Measurements from ENCODE around the gene ATP1A4. TPM values are rescaled to one million over a fixed set of nuclear protein-coding genes. Genes with fewer than 3 reads are reported as not detected.
A peak's percentile ranks its signal among the peaks of the same experiment; 100 is the strongest.
"Not testable (repeated sequence)": the region's sequence is repeated elsewhere in the genome, so short reads cannot be mapped to it uniquely, and the experiment has no call there.

Gene ATP1A4
- total and polyA plus RNA-seq, 7 donors, result 0.03 to 2.0 (median 0.26) TPM

GRCh38 chr1:160124705-160125478 lies 26.5 kb upstream of the ATP1A4 start:
- 29 to 42% (median 29%) methylated on average over 8 of the region's 8 CpGs for WGBS, 3 donors
- H3K4me3 ChIP-seq, result peak overlapping the region; percentile 37
- H3K27ac ChIP-seq, result peak overlapping the region; percentile 98
- ATAC-seq (peak; percentile 67 to 74 (median 73)), DNase-seq (peak in 1 of 2 donors; percentile 72)
- TF ChIP-seq, protein P1, sequence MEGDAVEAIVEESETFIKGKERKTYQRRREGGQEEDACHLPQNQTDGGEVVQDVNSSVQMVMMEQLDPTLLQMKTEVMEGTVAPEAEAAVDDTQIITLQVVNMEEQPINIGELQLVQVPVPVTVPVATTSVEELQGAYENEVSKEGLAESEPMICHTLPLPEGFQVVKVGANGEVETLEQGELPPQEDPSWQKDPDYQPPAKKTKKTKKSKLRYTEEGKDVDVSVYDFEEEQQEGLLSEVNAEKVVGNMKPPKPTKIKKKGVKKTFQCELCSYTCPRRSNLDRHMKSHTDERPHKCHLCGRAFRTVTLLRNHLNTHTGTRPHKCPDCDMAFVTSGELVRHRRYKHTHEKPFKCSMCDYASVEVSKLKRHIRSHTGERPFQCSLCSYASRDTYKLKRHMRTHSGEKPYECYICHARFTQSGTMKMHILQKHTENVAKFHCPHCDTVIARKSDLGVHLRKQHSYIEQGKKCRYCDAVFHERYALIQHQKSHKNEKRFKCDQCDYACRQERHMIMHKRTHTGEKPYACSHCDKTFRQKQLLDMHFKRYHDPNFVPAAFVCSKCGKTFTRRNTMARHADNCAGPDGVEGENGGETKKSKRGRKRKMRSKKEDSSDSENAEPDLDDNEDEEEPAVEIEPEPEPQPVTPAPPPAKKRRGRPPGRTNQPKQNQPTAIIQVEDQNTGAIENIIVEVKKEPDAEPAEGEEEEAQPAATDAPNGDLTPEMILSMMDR (IDR thresholded peaks at IDR 0.05), result no peak
- no peaks in the 10 kb centered on the region for H3K27me3 ChIP-seq (ENCODE audit: insufficient read depth in 3 of 3, low read length in 2 of 3)
- H3K36me3 ChIP-seq (ENCODE audit: insufficient read depth in 1 of 2, low read depth in 1 of 2), result peaks cover 0 to 87% of the 10 kb centered on the region in 2 donors
- intact Hi-C loops (cut with DNase I), result no loop called here
- peaks cover 88% of the 10 kb centered on the region for H3K4me1 ChIP-seq
- H3K9me3 ChIP-seq, result no peaks in the 10 kb centered on the region

GRCh38 chr1:160125746-160126145 lies 25.7 kb upstream of the ATP1A4 start:
- H3K4me1 ChIP-seq, result peaks cover 88% of the 10 kb centered on the region
- TF ChIP-seq, protein P1 (IDR thresholded peaks at IDR 0.05), result no peak
- no peaks in the 10 kb centered on the region for H3K27me3 ChIP-seq (ENCODE audit: insufficient read depth in 3 of 3, low read length in 2 of 3)
- peak overlapping the region; percentile 98 for H3K27ac ChIP-seq
- ATAC-seq (no peak), DNase-seq (no peak)
- no peaks in the 10 kb centered on the region for H3K9me3 ChIP-seq
- intact Hi-C loops (cut with DNase I), result no loop called here
- 25 to 43% (median 31%) methylated on average over 1 of the region's 1 CpG for WGBS, 3 donors
- H3K4me3 ChIP-seq, result peak overlapping the region; percentile 33
- peaks cover 0 to 89% of the 10 kb centered on the region in 2 donors for H3K36me3 ChIP-seq (ENCODE audit: insufficient read depth in 1 of 2, low read depth in 1 of 2)

DNA sequence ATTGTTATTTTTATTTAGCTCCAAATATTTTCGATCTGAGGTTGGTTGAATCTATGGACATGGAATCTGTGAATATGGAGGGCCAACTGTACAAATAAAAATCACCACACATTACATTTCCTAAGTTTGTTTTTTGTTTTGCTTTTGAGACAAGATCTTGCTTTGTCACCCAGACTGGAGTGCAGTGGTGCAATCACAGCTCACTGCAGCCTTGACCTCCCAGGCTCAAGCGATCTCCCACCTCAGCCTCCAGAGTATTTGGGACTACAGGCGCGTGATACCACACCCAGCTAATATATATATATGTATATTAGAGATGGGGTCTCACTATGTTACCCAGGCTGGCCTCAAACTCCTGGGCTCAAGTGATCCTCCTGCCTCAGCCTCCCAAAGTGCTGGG lies 25.1 kb upstream of the ATP1A4 start:
- ATAC-seq; H3K4me3 ChIP-seq; H3K9me3 ChIP-seq; DNase-seq; H3K27me3 ChIP-seq (ENCODE audit: insufficient read depth in 3 of 3, low read length in 2 of 3); intact Hi-C loops (cut with DNase I): not testable (repeated sequence)
- H3K27ac ChIP-seq, result peak overlapping the region; percentile 98
- H3K36me3 ChIP-seq (ENCODE audit: insufficient read depth in 1 of 2, low read depth in 1 of 2), result peaks cover 0 to 89% of the 10 kb centered on the region in 2 donors
- WGBS, 3 donors, result 66 to 84% (median 72%) methylated on average over 4 of the region's 4 CpGs
- H3K4me1 ChIP-seq, result peaks cover 88% of the 10 kb centered on the region

GRCh38 chr1:160127381-160127780 lies 24.0 kb upstream of the ATP1A4 start:
- peaks cover 0 to 88% of the 10 kb centered on the region in 2 donors for H3K36me3 ChIP-seq (ENCODE audit: insufficient read depth in 1 of 2, low read depth in 1 of 2)
- peak overlapping the region; percentile 11 for H3K4me3 ChIP-seq
- 54 to 81% (median 61%) methylated on average over 9 of the region's 9 CpGs for WGBS, 3 donors
- H3K27ac ChIP-seq, result peak overlapping the region; percentile 98
- H3K27me3 ChIP-seq (ENCODE audit: insufficient read depth in 3 of 3, low read length in 2 of 3), result no peaks in the 10 kb centered on the region
- H3K4me1 ChIP-seq, result peaks cover 91% of the 10 kb centered on the region
- no peaks in the 10 kb centered on the region for H3K9me3 ChIP-seq
- ATAC-seq (no peak), DNase-seq (no peak)
- intact Hi-C loops (cut with DNase I), result no loop called here
- TF ChIP-seq, protein P1 (IDR thresholded peaks at IDR 0.05), result no peak

GRCh38 chr1:160127865-160128523 lies 23.4 kb upstream of the ATP1A4 start:
- Histone ChIP-seq H3K27ac (peak overlapping the region; percentile 98), H3K36me3 (ENCODE audit: insufficient read depth in 1 of 2, low read depth in 1 of 2) (peaks cover 0 to 88% of the 10 kb centered on the region in 2 donors), H3K4me3 (peak overlapping the region; percentile 52), H3K27me3 (ENCODE audit: insufficient read depth in 3 of 3, low read length in 2 of 3) (no peaks in the 10 kb centered on the region), H3K9me3 (no peaks in the 10 kb centered on the region), H3K4me1 (peaks cover 93% of the 10 kb centered on the region)
- peak; percentile 41 to 72 for DNase-seq
- intact Hi-C loops (cut with DNase I), result no loop called here
- peak; percentile 63 to 71 (median 68) for ATAC-seq
- 16 to 25% (median 19%) methylated on average over 7 of the region's 7 CpGs for WGBS, 3 donors
- TF ChIP-seq, protein P1 (IDR thresholded peaks at IDR 0.05), result no peak

Measured in psoas muscle (tissue), 8 donors.